Peyer's patch (tissue), 4 donors: ENCODE results near the gene ZNF428. TPM values are rescaled to one million over a fixed set of nuclear protein-coding genes. Genes with fewer than 3 reads are reported as not detected.

Experiments used
- DNase-seq, 3 donors: peaks; one replicate each; pipeline ENCODE4 v3.0.0-alpha.2; 2017 to 2019
- H3K27ac ChIP-seq, 4 donors: fragments of 200-600 bp; sonication (generic); one replicate each; pipeline ENCODE4 v1.5.1; 2016 to 2019
- H3K27me3 ChIP-seq, 2 donors: fragments of 200-600 bp; sonication (generic); one replicate each; pipeline ENCODE4 v1.5.1; 2019
- H3K36me3 ChIP-seq, 3 donors: fragments of 200-600 bp; sonication (generic); one replicate each; pipeline ENCODE4 v1.5.1; 2016 to 2019
- H3K4me1 ChIP-seq, 4 donors: fragments of 200-600 bp; sonication (generic); one replicate each; pipeline ENCODE4 v1.5.1; 2016 to 2019
- H3K4me3 ChIP-seq, 4 donors: fragments of 200-600 bp; sonication (generic); 1 replicate in 3 of 4; 2 replicates in 1 of 4; pipeline ENCODE4 v1.5.1; 2016 to 2019; ENCODE audit warnings: mild to moderate bottlenecking in 1 of 4
- H3K9me3 ChIP-seq, 4 donors: fragments of 200-600 bp; sonication (generic); one replicate each; pipeline ENCODE4 v1.5.1; 2016 to 2019; ENCODE audit warnings: mild to moderate bottlenecking in 1 of 4
- CTCF ChIP-seq, 6 experiments: fragments of 450-650 bp in 4 of 6; fragments of 200-600 bp in 2 of 6; sonication (generic) in 1 of 6; IDR thresholded peaks; one replicate each; pipeline ENCODE4 v1.5.1; 2017 to 2019; ENCODE audit warnings: antibody characterized with exemption in 6 of 6, mild to moderate bottlenecking in 3 of 6, moderate library complexity in 1 of 6
- POLR2A ChIP-seq, 2 donors: fragments of 450-650 bp; IDR thresholded peaks; one replicate each; pipeline ENCODE4 v1.5.1; 2017; ENCODE audit warnings: antibody characterized with exemption in 2 of 2, mild to moderate bottlenecking in 2 of 2, moderate library complexity in 2 of 2
- total RNA-seq, 4 donors: library from RNA; depleted of rRNA; stranded (reverse); fragments of >200 nt; gene quantifications; one replicate each; pipeline ENCODE4 v1.1.0, GENCODE V29; 2016

ZNF428 gene
- total RNA-seq, 4 donors from 2014 or later, result 10.5 to 28.1 (median 11.6) TPM

- Histone ChIP-seq H3K4me3 (peak overlapping the region; percentile 51 to 64 (median 56)), H3K9me3 (no peaks in the 10 kb centered on the region), H3K36me3 (peaks cover 0 to 40% (median 0%) of the 10 kb centered on the region in 3 donors), H3K27me3 (no peaks in the 10 kb centered on the region), H3K4me1 (peaks cover 0 to 39% (median 21%) of the 10 kb centered on the region in 4 donors), H3K27ac (peak overlapping the region; percentile 79 to 97 (median 90))
- TF ChIP-seq CTCF (IDR thresholded peaks at IDR 0.05) (peak; percentile 55 to 78 (median 75)), POLR2A (IDR thresholded peaks at IDR 0.05) (peak in 1 of 2 donors; percentile 17)
- peak; percentile 57 to 78 (median 74) for DNase-seq
Observed at GRCh38 chr19:43594710-43595604, 24.5 kb downstream of the ZNF428 start.

- Histone ChIP-seq H3K36me3 (peaks cover 0 to 32% (median 0%) of the 10 kb centered on the region in 3 donors), H3K27ac (peak overlapping the region in 2 of 4 donors; percentile 79 to 96), H3K4me3 (peak overlapping the region in 3 of 4 donors; percentile 51 to 64 (median 54)), H3K27me3 (no peaks in the 10 kb centered on the region), H3K4me1 (peaks cover 0 to 39% (median 21%) of the 10 kb centered on the region in 4 donors), H3K9me3 (no peaks in the 10 kb centered on the region)
- TF ChIP-seq CTCF (IDR thresholded peaks at IDR 0.05) (no peak), POLR2A (IDR thresholded peaks at IDR 0.05) (no peak)
- DNase-seq, result no peak
Observed at GRCh38 chr19:43594081-43594697, 25.2 kb downstream of the ZNF428 start.

- Histone ChIP-seq H3K4me1 (peaks cover 0 to 34% (median 20%) of the 10 kb centered on the region in 4 donors), H3K36me3 (peaks cover 0 to 24% (median 0%) of the 10 kb centered on the region in 3 donors), H3K27ac (no peak overlapping the region), H3K27me3 (no peaks in the 10 kb centered on the region), H3K4me3 (no peak overlapping the region), H3K9me3 (no peaks in the 10 kb centered on the region)
- DNase-seq, result no peak
- TF ChIP-seq CTCF (IDR thresholded peaks at IDR 0.05) (no peak), POLR2A (IDR thresholded peaks at IDR 0.05) (no peak)
Observed at GRCh38 chr19:43592800-43593350, 26.6 kb downstream of the ZNF428 start.

- H3K27ac ChIP-seq, result no peak overlapping the region
- H3K9me3 ChIP-seq, result no peaks in the 10 kb centered on the region
- TF ChIP-seq CTCF (IDR thresholded peaks at IDR 0.05) (no peak), POLR2A (IDR thresholded peaks at IDR 0.05) (no peak)
- H3K4me3 ChIP-seq, result no peak overlapping the region
- peaks cover 0 to 26% (median 14%) of the 10 kb centered on the region in 4 donors for H3K4me1 ChIP-seq
- no peak for DNase-seq
- H3K27me3 ChIP-seq, result no peaks in the 10 kb centered on the region
- H3K36me3 ChIP-seq, result peaks cover 0 to 24% (median 0%) of the 10 kb centered on the region in 3 donors
Observed at GRCh38 chr19:43591904-43592772, 27.3 kb downstream of the ZNF428 start.

GRCh38 chr19:43589678-43590077 is 29.8 kb downstream of the ZNF428 start:
- peaks cover 0 to 19% (median 6%) of the 10 kb centered on the region in 4 donors for H3K4me1 ChIP-seq
- no peak overlapping the region for H3K27ac ChIP-seq
- TF ChIP-seq CTCF (IDR thresholded peaks at IDR 0.05) (no peak), POLR2A (IDR thresholded peaks at IDR 0.05) (no peak)

More at GRCh38 chr19:43589678-43590077, 29.8 kb downstream of the ZNF428 start:
- DNase-seq, result no peak
- Histone ChIP-seq H3K27me3 (no peaks in the 10 kb centered on the region), H3K36me3 (peaks cover 0 to 24% (median 0%) of the 10 kb centered on the region in 3 donors), H3K4me3 (no peak overlapping the region), H3K9me3 (no peaks in the 10 kb centered on the region)
